ENCODE measurements around the gene FOXO6. TPM values are rescaled to one million over a fixed set of nuclear protein-coding genes. Genes with fewer than 3 reads are reported as not detected.

The FOXO6 gene
- polyA plus RNA-seq, 2 donors = 0.15 to 0.28 TPM

GRCh38 chr1:41370756-41371420 lies 9.7 kb downstream of the FOXO6 start:
- H3K27me3 ChIP-seq (ENCODE audit: control insufficient read depth in 1 of 2, insufficient read depth in 2 of 2, low read length in 2 of 2) = no peaks in the 10 kb centered on the region

GRCh38 chr1:41371630-41372599 lies 10.7 kb downstream of the FOXO6 start:
- 25 to 36% methylated on average over 7 of the region's 7 CpGs for WGBS, 2 donors
- no peaks in the 10 kb centered on the region for H3K36me3 ChIP-seq (ENCODE audit: control insufficient read depth in 2 of 2, insufficient read depth in 2 of 2, low read length in 1 of 2)
- no peaks in the 10 kb centered on the region for H3K9me3 ChIP-seq (ENCODE audit: control insufficient read depth in 2 of 2, insufficient read depth in 1 of 2, low read depth in 1 of 2, low read length in 1 of 2)
- no peak overlapping the region for H3K27ac ChIP-seq (ENCODE audit: low read depth in 2 of 2, low read length in 1 of 2)
- peaks cover 4 to 5% of the 10 kb centered on the region in 2 donors for H3K4me1 ChIP-seq (ENCODE audit: control insufficient read depth in 2 of 2, insufficient read depth in 2 of 2, low read length in 1 of 2)
- H3K4me3 ChIP-seq (ENCODE audit: low read depth in 1 of 2, low read length in 2 of 2) = no peak overlapping the region
- H3K27me3 ChIP-seq (ENCODE audit: control insufficient read depth in 1 of 2, insufficient read depth in 2 of 2, low read length in 2 of 2) = no peaks in the 10 kb centered on the region

More at GRCh38 chr1:41370756-41371420, 9.7 kb downstream of the FOXO6 start:
- WGBS, 2 donors = 88 to 89% methylated on average over 5 of the region's 5 CpGs
- H3K9me3 ChIP-seq (ENCODE audit: control insufficient read depth in 2 of 2, insufficient read depth in 1 of 2, low read depth in 1 of 2, low read length in 1 of 2) = no peaks in the 10 kb centered on the region
- no peaks in the 10 kb centered on the region for H3K36me3 ChIP-seq (ENCODE audit: control insufficient read depth in 2 of 2, insufficient read depth in 2 of 2, low read length in 1 of 2)
- H3K4me1 ChIP-seq (ENCODE audit: control insufficient read depth in 2 of 2, insufficient read depth in 2 of 2, low read length in 1 of 2) = peaks cover 6 to 8% of the 10 kb centered on the region in 2 donors
- H3K4me3 ChIP-seq (ENCODE audit: low read depth in 1 of 2, low read length in 2 of 2) = no peak overlapping the region
- no peak overlapping the region for H3K27ac ChIP-seq (ENCODE audit: low read depth in 2 of 2, low read length in 1 of 2)

GRCh38 chr1:41372600-41372993 lies 11.4 kb downstream of the FOXO6 start:
- whole genome bisulfite sequencing, 2 donors = 64 to 65% methylated on average over 4 of the region's 4 CpGs
- H3K4me1 ChIP-seq (ENCODE audit: control insufficient read depth in 2 of 2, insufficient read depth in 2 of 2, low read length in 1 of 2) = peaks cover 3 to 4% of the 10 kb centered on the region in 2 donors
- no peaks in the 10 kb centered on the region for H3K9me3 ChIP-seq (ENCODE audit: control insufficient read depth in 2 of 2, insufficient read depth in 1 of 2, low read depth in 1 of 2, low read length in 1 of 2)
- no peaks in the 10 kb centered on the region for H3K27me3 ChIP-seq (ENCODE audit: control insufficient read depth in 1 of 2, insufficient read depth in 2 of 2, low read length in 2 of 2)
- H3K4me3 ChIP-seq (ENCODE audit: low read depth in 1 of 2, low read length in 2 of 2) = no peak overlapping the region
- no peaks in the 10 kb centered on the region for H3K36me3 ChIP-seq (ENCODE audit: control insufficient read depth in 2 of 2, insufficient read depth in 2 of 2, low read length in 1 of 2)
- no peak overlapping the region for H3K27ac ChIP-seq (ENCODE audit: low read depth in 2 of 2, low read length in 1 of 2)

- 74 to 75% methylated on average over 6 of the region's 6 CpGs for WGBS, 2 donors
- no peaks in the 10 kb centered on the region for H3K27me3 ChIP-seq (ENCODE audit: control insufficient read depth in 1 of 2, insufficient read depth in 2 of 2, low read length in 2 of 2)
- no peak overlapping the region for H3K4me3 ChIP-seq (ENCODE audit: low read depth in 1 of 2, low read length in 2 of 2)
- no peaks in the 10 kb centered on the region for H3K9me3 ChIP-seq (ENCODE audit: control insufficient read depth in 2 of 2, insufficient read depth in 1 of 2, low read depth in 1 of 2, low read length in 1 of 2)
- peaks cover 3 to 4% of the 10 kb centered on the region in 2 donors for H3K4me1 ChIP-seq (ENCODE audit: control insufficient read depth in 2 of 2, insufficient read depth in 2 of 2, low read length in 1 of 2)
- H3K27ac ChIP-seq (ENCODE audit: low read depth in 2 of 2, low read length in 1 of 2) = no peak overlapping the region
- H3K36me3 ChIP-seq (ENCODE audit: control insufficient read depth in 2 of 2, insufficient read depth in 2 of 2, low read length in 1 of 2) = no peaks in the 10 kb centered on the region
Measured at GRCh38 chr1:41373373-41373772, 12.1 kb downstream of the FOXO6 start.

GRCh38 chr1:41374711-41375110 lies 13.5 kb downstream of the FOXO6 start:
- peaks cover 3 to 4% of the 10 kb centered on the region in 2 donors for H3K4me1 ChIP-seq (ENCODE audit: control insufficient read depth in 2 of 2, insufficient read depth in 2 of 2, low read length in 1 of 2)
- no peak overlapping the region for H3K27ac ChIP-seq (ENCODE audit: low read depth in 2 of 2, low read length in 1 of 2)
- no peaks in the 10 kb centered on the region for H3K27me3 ChIP-seq (ENCODE audit: control insufficient read depth in 1 of 2, insufficient read depth in 2 of 2, low read length in 2 of 2)
- no peak overlapping the region for H3K4me3 ChIP-seq (ENCODE audit: low read depth in 1 of 2, low read length in 2 of 2)
- WGBS, 2 donors = 80 to 89% methylated on average over 6 of the region's 6 CpGs
- no peaks in the 10 kb centered on the region for H3K36me3 ChIP-seq (ENCODE audit: control insufficient read depth in 2 of 2, insufficient read depth in 2 of 2, low read length in 1 of 2)
- H3K9me3 ChIP-seq (ENCODE audit: control insufficient read depth in 2 of 2, insufficient read depth in 1 of 2, low read depth in 1 of 2, low read length in 1 of 2) = no peaks in the 10 kb centered on the region

GRCh38 chr1:41377397-41377796 lies 16.2 kb downstream of the FOXO6 start:
- Histone ChIP-seq H3K9me3 (ENCODE audit: control insufficient read depth in 2 of 2, insufficient read depth in 1 of 2, low read depth in 1 of 2, low read length in 1 of 2) (peaks cover 0 to 1% of the 10 kb centered on the region in 2 donors), H3K27me3 (ENCODE audit: control insufficient read depth in 1 of 2, insufficient read depth in 2 of 2, low read length in 2 of 2) (no peaks in the 10 kb centered on the region), H3K4me3 (ENCODE audit: low read depth in 1 of 2, low read length in 2 of 2) (no peak overlapping the region), H3K4me1 (ENCODE audit: control insufficient read depth in 2 of 2, insufficient read depth in 2 of 2, low read length in 1 of 2) (peaks cover under 1 to 6% of the 10 kb centered on the region in 2 donors), H3K27ac (ENCODE audit: low read depth in 2 of 2, low read length in 1 of 2) (no peak overlapping the region), H3K36me3 (ENCODE audit: control insufficient read depth in 2 of 2, insufficient read depth in 2 of 2, low read length in 1 of 2) (no peaks in the 10 kb centered on the region)
- WGBS, 2 donors = 74 to 76% methylated on average over 4 of the region's 4 CpGs

GRCh38 chr1:41378222-41378621 lies 17.0 kb downstream of the FOXO6 start:
- H3K4me1 ChIP-seq (ENCODE audit: control insufficient read depth in 2 of 2, insufficient read depth in 2 of 2, low read length in 1 of 2) = peaks cover 5 to 6% of the 10 kb centered on the region in 2 donors
- H3K27ac ChIP-seq (ENCODE audit: low read depth in 2 of 2, low read length in 1 of 2) = no peak overlapping the region
- H3K36me3 ChIP-seq (ENCODE audit: control insufficient read depth in 2 of 2, insufficient read depth in 2 of 2, low read length in 1 of 2) = no peaks in the 10 kb centered on the region
- H3K4me3 ChIP-seq (ENCODE audit: low read depth in 1 of 2, low read length in 2 of 2) = no peak overlapping the region
- H3K27me3 ChIP-seq (ENCODE audit: control insufficient read depth in 1 of 2, insufficient read depth in 2 of 2, low read length in 2 of 2) = no peaks in the 10 kb centered on the region
- H3K9me3 ChIP-seq (ENCODE audit: control insufficient read depth in 2 of 2, insufficient read depth in 1 of 2, low read depth in 1 of 2, low read length in 1 of 2) = peaks cover 0 to 2% of the 10 kb centered on the region in 2 donors
- 88 to 92% methylated on average over 4 of the region's 4 CpGs for WGBS, 2 donors

GRCh38 chr1:41378999-41379737 lies 17.9 kb downstream of the FOXO6 start:
- Histone ChIP-seq H3K36me3 (ENCODE audit: control insufficient read depth in 2 of 2, insufficient read depth in 2 of 2, low read length in 1 of 2) (no peaks in the 10 kb centered on the region), H3K4me1 (ENCODE audit: control insufficient read depth in 2 of 2, insufficient read depth in 2 of 2, low read length in 1 of 2) (peaks cover 5 to 6% of the 10 kb centered on the region in 2 donors), H3K27me3 (ENCODE audit: control insufficient read depth in 1 of 2, insufficient read depth in 2 of 2, low read length in 2 of 2) (no peaks in the 10 kb centered on the region), H3K9me3 (ENCODE audit: control insufficient read depth in 2 of 2, insufficient read depth in 1 of 2, low read depth in 1 of 2, low read length in 1 of 2) (peaks cover 0 to 2% of the 10 kb centered on the region in 2 donors), H3K4me3 (ENCODE audit: low read depth in 1 of 2, low read length in 2 of 2) (no peak overlapping the region), H3K27ac (ENCODE audit: low read depth in 2 of 2, low read length in 1 of 2) (no peak overlapping the region)
- WGBS, 2 donors = 94 to 97% methylated on average over 4 of the region's 4 CpGs

GRCh38 chr1:41379738-41380130 lies 18.5 kb downstream of the FOXO6 start:
- Histone ChIP-seq H3K36me3 (ENCODE audit: control insufficient read depth in 2 of 2, insufficient read depth in 2 of 2, low read length in 1 of 2) (no peaks in the 10 kb centered on the region), H3K4me1 (ENCODE audit: control insufficient read depth in 2 of 2, insufficient read depth in 2 of 2, low read length in 1 of 2) (peaks cover 5 to 6% of the 10 kb centered on the region in 2 donors), H3K4me3 (ENCODE audit: low read depth in 1 of 2, low read length in 2 of 2) (no peak overlapping the region), H3K27ac (ENCODE audit: low read depth in 2 of 2, low read length in 1 of 2) (no peak overlapping the region), H3K9me3 (ENCODE audit: control insufficient read depth in 2 of 2, insufficient read depth in 1 of 2, low read depth in 1 of 2, low read length in 1 of 2) (peaks cover 0 to 2% of the 10 kb centered on the region in 2 donors), H3K27me3 (ENCODE audit: control insufficient read depth in 1 of 2, insufficient read depth in 2 of 2, low read length in 2 of 2) (no peaks in the 10 kb centered on the region)
- 69 to 73% methylated on average over 6 of the region's 6 CpGs for WGBS, 2 donors
